ENCODE results near the gene KCTD1. TPM values are rescaled to one million over a fixed set of nuclear protein-coding genes. Genes with fewer than 3 reads are reported as not detected.

Gene KCTD1
- total and polyA plus RNA-seq, 2 donors, result 9.3 to 31.8 TPM

DNA sequence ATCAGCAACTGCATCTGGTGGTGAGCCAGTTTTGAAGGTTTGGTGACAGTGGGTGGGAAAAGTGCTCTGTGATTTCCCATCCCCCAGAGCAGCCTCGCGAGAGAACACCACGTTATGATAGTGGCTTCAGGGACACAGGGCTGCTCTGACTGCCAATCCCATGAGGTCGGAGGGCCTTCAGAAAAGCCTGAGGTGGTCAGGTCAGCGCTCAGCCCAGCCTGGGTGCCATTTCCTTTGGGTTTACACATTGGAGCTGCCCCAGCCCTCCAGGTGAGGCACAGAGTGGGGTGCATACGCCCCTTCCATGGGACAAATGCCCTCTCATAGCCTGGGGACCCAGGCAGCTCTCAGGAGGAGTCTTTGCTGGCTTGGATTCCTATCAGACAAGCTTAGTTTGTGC lies 126.8 kb downstream of the KCTD1 start:
- H3K4me1 ChIP-seq (ENCODE audit: control insufficient read depth in 2 of 2, insufficient read depth in 2 of 2, low read length in 2 of 2), result no peaks in the 10 kb centered on the region
- no peak overlapping the region for H3K4me3 ChIP-seq (ENCODE audit: low read length in 2 of 2)
- no peaks in the 10 kb centered on the region for H3K9me3 ChIP-seq (ENCODE audit: control insufficient read depth in 2 of 2, insufficient read depth in 1 of 2, low read length in 1 of 2)
- no peaks in the 10 kb centered on the region for H3K36me3 ChIP-seq (ENCODE audit: control insufficient read depth in 2 of 2, insufficient read depth in 2 of 2, low read length in 1 of 2)
- no peaks in the 10 kb centered on the region for H3K27me3 ChIP-seq (ENCODE audit: control insufficient read depth in 2 of 2, insufficient read depth in 1 of 2, low read length in 1 of 2)
- no peak overlapping the region for H3K27ac ChIP-seq (ENCODE audit: low read depth in 1 of 2, low read length in 1 of 2)
- 96% methylated on average over 6 of the region's 6 CpGs for WGBS
- no peak for DNase-seq (ENCODE audit: low read depth in 6 of 9, low spot score in 9 of 9)

GRCh38 chr18:26419746-26420145 lies 128.6 kb downstream of the KCTD1 start:
- 88% methylated on average over 9 of the region's 9 CpGs for WGBS
- no peak for DNase-seq (ENCODE audit: low read depth in 6 of 9, low spot score in 9 of 9)
- Histone ChIP-seq H3K27me3 (ENCODE audit: control insufficient read depth in 2 of 2, insufficient read depth in 1 of 2, low read length in 1 of 2) (no peaks in the 10 kb centered on the region), H3K36me3 (ENCODE audit: control insufficient read depth in 2 of 2, insufficient read depth in 2 of 2, low read length in 1 of 2) (no peaks in the 10 kb centered on the region), H3K4me1 (ENCODE audit: control insufficient read depth in 2 of 2, insufficient read depth in 2 of 2, low read length in 2 of 2) (no peaks in the 10 kb centered on the region), H3K27ac (ENCODE audit: low read depth in 1 of 2, low read length in 1 of 2) (no peak overlapping the region), H3K4me3 (ENCODE audit: low read length in 2 of 2) (no peak overlapping the region), H3K9me3 (ENCODE audit: control insufficient read depth in 2 of 2, insufficient read depth in 1 of 2, low read length in 1 of 2) (no peaks in the 10 kb centered on the region)

DNA sequence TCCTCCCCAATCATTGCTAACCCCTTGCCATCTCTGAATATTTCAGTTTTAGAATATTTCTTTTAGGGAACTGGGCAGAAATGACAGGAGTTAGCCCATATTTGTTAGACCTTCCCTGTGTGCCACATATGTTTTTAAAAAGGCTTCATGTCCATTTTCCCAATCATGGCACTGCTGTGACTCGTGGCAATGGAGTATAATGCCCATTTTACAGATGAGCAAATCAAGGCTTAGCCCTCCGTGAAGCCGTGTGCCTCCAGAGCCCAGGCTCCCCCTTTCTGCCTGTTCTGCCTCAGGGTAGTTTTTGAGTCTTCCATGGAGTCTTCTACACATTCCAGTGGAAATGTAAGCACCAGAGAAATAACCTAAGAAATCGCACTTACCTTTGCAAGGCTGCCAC lies 130.1 kb downstream of the KCTD1 start:
- Histone ChIP-seq H3K27ac (ENCODE audit: low read depth in 1 of 2, low read length in 1 of 2) (no peak overlapping the region), H3K9me3 (ENCODE audit: control insufficient read depth in 2 of 2, insufficient read depth in 1 of 2, low read length in 1 of 2) (no peaks in the 10 kb centered on the region), H3K4me3 (ENCODE audit: low read length in 2 of 2) (no peak overlapping the region), H3K36me3 (ENCODE audit: control insufficient read depth in 2 of 2, insufficient read depth in 2 of 2, low read length in 1 of 2) (no peaks in the 10 kb centered on the region), H3K4me1 (ENCODE audit: control insufficient read depth in 2 of 2, insufficient read depth in 2 of 2, low read length in 2 of 2) (no peaks in the 10 kb centered on the region), H3K27me3 (ENCODE audit: control insufficient read depth in 2 of 2, insufficient read depth in 1 of 2, low read length in 1 of 2) (no peaks in the 10 kb centered on the region)
- WGBS, result 94% methylated on average over 4 of the region's 4 CpGs
- DNase-seq (ENCODE audit: low read depth in 6 of 9, low spot score in 9 of 9), result no peak

GRCh38 chr18:26417190-26417589 lies 131.2 kb downstream of the KCTD1 start:
- no peak overlapping the region for H3K4me3 ChIP-seq (ENCODE audit: low read length in 2 of 2)
- no peaks in the 10 kb centered on the region for H3K4me1 ChIP-seq (ENCODE audit: control insufficient read depth in 2 of 2, insufficient read depth in 2 of 2, low read length in 2 of 2)
- H3K36me3 ChIP-seq (ENCODE audit: control insufficient read depth in 2 of 2, insufficient read depth in 2 of 2, low read length in 1 of 2), result no peaks in the 10 kb centered on the region
- DNase-seq (ENCODE audit: low read depth in 6 of 9, low spot score in 9 of 9), result no peak
- no peak overlapping the region for H3K27ac ChIP-seq (ENCODE audit: low read depth in 1 of 2, low read length in 1 of 2)
- no peaks in the 10 kb centered on the region for H3K9me3 ChIP-seq (ENCODE audit: control insufficient read depth in 2 of 2, insufficient read depth in 1 of 2, low read length in 1 of 2)
- H3K27me3 ChIP-seq (ENCODE audit: control insufficient read depth in 2 of 2, insufficient read depth in 1 of 2, low read length in 1 of 2), result no peaks in the 10 kb centered on the region
- WGBS, result 99% methylated on average over 12 of the region's 12 CpGs

DNA sequence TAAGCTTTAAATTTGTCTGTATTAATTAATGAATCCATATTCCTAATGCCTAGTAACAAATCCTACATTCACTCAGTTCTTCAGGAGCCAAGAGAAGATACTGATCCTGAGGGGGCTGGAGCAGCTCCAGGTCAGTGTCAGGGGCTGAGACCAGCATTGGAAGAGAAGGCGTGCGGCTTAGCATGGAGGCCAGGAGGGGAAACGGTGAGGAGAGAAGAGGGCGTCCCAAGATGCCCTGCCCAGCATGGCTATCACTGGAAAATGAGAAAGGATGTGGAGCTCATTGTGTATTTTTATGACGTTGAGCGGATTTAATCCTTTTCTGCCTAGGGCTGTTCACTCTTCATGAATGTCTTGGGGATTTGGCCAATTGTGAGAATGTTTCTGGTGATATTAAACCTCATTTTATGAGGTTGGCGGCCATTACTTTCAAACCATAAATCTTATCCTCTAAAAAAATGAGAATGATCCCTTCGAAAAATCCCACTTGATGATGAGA lies 131.7 kb downstream of the KCTD1 start:
- H3K9me3 ChIP-seq (ENCODE audit: control insufficient read depth in 2 of 2, insufficient read depth in 1 of 2, low read length in 1 of 2), result no peaks in the 10 kb centered on the region
- no peak overlapping the region for H3K27ac ChIP-seq (ENCODE audit: low read depth in 1 of 2, low read length in 1 of 2)
- H3K36me3 ChIP-seq (ENCODE audit: control insufficient read depth in 2 of 2, insufficient read depth in 2 of 2, low read length in 1 of 2), result no peaks in the 10 kb centered on the region
- H3K4me1 ChIP-seq (ENCODE audit: control insufficient read depth in 2 of 2, insufficient read depth in 2 of 2, low read length in 2 of 2), result no peaks in the 10 kb centered on the region
- no peaks in the 10 kb centered on the region for H3K27me3 ChIP-seq (ENCODE audit: control insufficient read depth in 2 of 2, insufficient read depth in 1 of 2, low read length in 1 of 2)
- 97% methylated on average over 8 of the region's 8 CpGs for WGBS
- DNase-seq (ENCODE audit: low read depth in 6 of 9, low spot score in 9 of 9), result no peak
- H3K4me3 ChIP-seq (ENCODE audit: low read length in 2 of 2), result no peak overlapping the region

GRCh38 chr18:26415631-26416030 lies 132.7 kb downstream of the KCTD1 start:
- DNase-seq (ENCODE audit: low read depth in 6 of 9, low spot score in 9 of 9), result no peak
- Histone ChIP-seq H3K27me3 (ENCODE audit: control insufficient read depth in 2 of 2, insufficient read depth in 1 of 2, low read length in 1 of 2) (no peaks in the 10 kb centered on the region), H3K4me1 (ENCODE audit: control insufficient read depth in 2 of 2, insufficient read depth in 2 of 2, low read length in 2 of 2) (no peaks in the 10 kb centered on the region), H3K9me3 (ENCODE audit: control insufficient read depth in 2 of 2, insufficient read depth in 1 of 2, low read length in 1 of 2) (no peaks in the 10 kb centered on the region), H3K36me3 (ENCODE audit: control insufficient read depth in 2 of 2, insufficient read depth in 2 of 2, low read length in 1 of 2) (no peaks in the 10 kb centered on the region), H3K27ac (ENCODE audit: low read depth in 1 of 2, low read length in 1 of 2) (no peak overlapping the region), H3K4me3 (ENCODE audit: low read length in 2 of 2) (no peak overlapping the region)
- WGBS, result 85% methylated on average over 7 of the region's 7 CpGs

GRCh38 chr18:26414901-26415440 lies 133.4 kb downstream of the KCTD1 start:
- no peaks in the 10 kb centered on the region for H3K36me3 ChIP-seq (ENCODE audit: control insufficient read depth in 2 of 2, insufficient read depth in 2 of 2, low read length in 1 of 2)
- H3K27ac ChIP-seq (ENCODE audit: low read depth in 1 of 2, low read length in 1 of 2), result no peak overlapping the region
- H3K4me1 ChIP-seq (ENCODE audit: control insufficient read depth in 2 of 2, insufficient read depth in 2 of 2, low read length in 2 of 2), result no peaks in the 10 kb centered on the region
- WGBS, result 64% methylated on average over 4 of the region's 4 CpGs
- no peak overlapping the region for H3K4me3 ChIP-seq (ENCODE audit: low read length in 2 of 2)
- H3K9me3 ChIP-seq (ENCODE audit: control insufficient read depth in 2 of 2, insufficient read depth in 1 of 2, low read length in 1 of 2), result no peaks in the 10 kb centered on the region
- DNase-seq (ENCODE audit: low read depth in 6 of 9, low spot score in 9 of 9), result no peak
- no peaks in the 10 kb centered on the region for H3K27me3 ChIP-seq (ENCODE audit: control insufficient read depth in 2 of 2, insufficient read depth in 1 of 2, low read length in 1 of 2)

- Histone ChIP-seq H3K27ac (ENCODE audit: low read depth in 1 of 2, low read length in 1 of 2) (no peak overlapping the region), H3K27me3 (ENCODE audit: control insufficient read depth in 2 of 2, insufficient read depth in 1 of 2, low read length in 1 of 2) (no peaks in the 10 kb centered on the region), H3K36me3 (ENCODE audit: control insufficient read depth in 2 of 2, insufficient read depth in 2 of 2, low read length in 1 of 2) (no peaks in the 10 kb centered on the region), H3K4me3 (ENCODE audit: low read length in 2 of 2) (no peak overlapping the region), H3K4me1 (ENCODE audit: control insufficient read depth in 2 of 2, insufficient read depth in 2 of 2, low read length in 2 of 2) (no peaks in the 10 kb centered on the region), H3K9me3 (ENCODE audit: control insufficient read depth in 2 of 2, insufficient read depth in 1 of 2, low read length in 1 of 2) (no peaks in the 10 kb centered on the region)
- DNase-seq (ENCODE audit: low read depth in 6 of 9, low spot score in 9 of 9), result no peak
- 94% methylated on average over 4 of the region's 4 CpGs for WGBS
Observed at GRCh38 chr18:26409091-26409490, 139.3 kb downstream of the KCTD1 start.

GRCh38 chr18:26407736-26408601 lies 140.4 kb downstream of the KCTD1 start:
- no peak for DNase-seq (ENCODE audit: low read depth in 6 of 9, low spot score in 9 of 9)
- Histone ChIP-seq H3K4me3 (ENCODE audit: low read length in 2 of 2) (no peak overlapping the region), H3K27ac (ENCODE audit: low read depth in 1 of 2, low read length in 1 of 2) (no peak overlapping the region), H3K27me3 (ENCODE audit: control insufficient read depth in 2 of 2, insufficient read depth in 1 of 2, low read length in 1 of 2) (no peaks in the 10 kb centered on the region), H3K9me3 (ENCODE audit: control insufficient read depth in 2 of 2, insufficient read depth in 1 of 2, low read length in 1 of 2) (no peaks in the 10 kb centered on the region), H3K36me3 (ENCODE audit: control insufficient read depth in 2 of 2, insufficient read depth in 2 of 2, low read length in 1 of 2) (no peaks in the 10 kb centered on the region), H3K4me1 (ENCODE audit: control insufficient read depth in 2 of 2, insufficient read depth in 2 of 2, low read length in 2 of 2) (no peaks in the 10 kb centered on the region)
- WGBS, result 94% methylated on average over 16 of the region's 16 CpGs

Measured in thymus (tissue), 11 donors.